PC-3 (cell line): ENCODE data around the gene HIVEP3.

Source experiments
- EZH2phosphoT487 ChIP-seq: fragments of 300-600 bp; sonication (generic); IDR thresholded peaks from 2 replicates; pipeline ENCODE4 v1.6.1; 2018; ENCODE audit warnings: mild to moderate bottlenecking, antibody characterized with exemption, low read length, borderline replicate concordance
- TF ChIP-seq, protein P1 (sequence below): fragments of 300-600 bp; sonication (generic); conservative IDR thresholded peaks from 2 replicates; pipeline ENCODE4 v1.5.1; 2017; ENCODE audit warnings: antibody characterized with exemption, low read depth, mild to moderate bottlenecking, low read length

DNA sequence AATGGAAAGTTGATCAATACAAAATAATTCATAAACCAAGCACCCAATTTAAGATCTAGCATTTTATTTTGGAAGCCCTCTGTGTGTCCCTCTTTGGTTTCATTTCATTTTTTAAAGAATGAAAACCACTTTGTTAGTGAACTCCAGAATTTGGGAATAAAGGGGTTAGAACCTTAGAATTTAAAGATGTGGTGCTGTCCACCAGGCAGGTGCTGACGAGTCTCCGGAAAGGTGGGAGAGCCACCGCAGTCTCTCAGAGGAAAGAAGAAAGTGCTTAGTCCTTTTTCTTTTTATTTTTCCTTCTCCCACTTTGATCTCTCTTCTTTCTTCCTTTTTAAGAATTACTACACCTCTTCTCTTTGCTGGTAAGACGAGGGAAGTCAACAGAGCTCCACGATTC is 20.5 kb upstream of the HIVEP3 start:
- TF ChIP-seq, protein P1, sequence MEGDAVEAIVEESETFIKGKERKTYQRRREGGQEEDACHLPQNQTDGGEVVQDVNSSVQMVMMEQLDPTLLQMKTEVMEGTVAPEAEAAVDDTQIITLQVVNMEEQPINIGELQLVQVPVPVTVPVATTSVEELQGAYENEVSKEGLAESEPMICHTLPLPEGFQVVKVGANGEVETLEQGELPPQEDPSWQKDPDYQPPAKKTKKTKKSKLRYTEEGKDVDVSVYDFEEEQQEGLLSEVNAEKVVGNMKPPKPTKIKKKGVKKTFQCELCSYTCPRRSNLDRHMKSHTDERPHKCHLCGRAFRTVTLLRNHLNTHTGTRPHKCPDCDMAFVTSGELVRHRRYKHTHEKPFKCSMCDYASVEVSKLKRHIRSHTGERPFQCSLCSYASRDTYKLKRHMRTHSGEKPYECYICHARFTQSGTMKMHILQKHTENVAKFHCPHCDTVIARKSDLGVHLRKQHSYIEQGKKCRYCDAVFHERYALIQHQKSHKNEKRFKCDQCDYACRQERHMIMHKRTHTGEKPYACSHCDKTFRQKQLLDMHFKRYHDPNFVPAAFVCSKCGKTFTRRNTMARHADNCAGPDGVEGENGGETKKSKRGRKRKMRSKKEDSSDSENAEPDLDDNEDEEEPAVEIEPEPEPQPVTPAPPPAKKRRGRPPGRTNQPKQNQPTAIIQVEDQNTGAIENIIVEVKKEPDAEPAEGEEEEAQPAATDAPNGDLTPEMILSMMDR = no peak
- no peak for TF ChIP-seq EZH2phosphoT487
